HuH-7 (cell line): ENCODE results near the gene TRABD.
"Not testable (repeated sequence)": the region's sequence is repeated elsewhere in the genome, so short reads cannot be mapped to it uniquely, and the experiment has no call there.

Source experiments
- DNase-seq: peaks from one replicate; pipeline ENCODE4 v3.0.0; 2011; ENCODE audit warnings: low spot score

Gene TRABD

DNA sequence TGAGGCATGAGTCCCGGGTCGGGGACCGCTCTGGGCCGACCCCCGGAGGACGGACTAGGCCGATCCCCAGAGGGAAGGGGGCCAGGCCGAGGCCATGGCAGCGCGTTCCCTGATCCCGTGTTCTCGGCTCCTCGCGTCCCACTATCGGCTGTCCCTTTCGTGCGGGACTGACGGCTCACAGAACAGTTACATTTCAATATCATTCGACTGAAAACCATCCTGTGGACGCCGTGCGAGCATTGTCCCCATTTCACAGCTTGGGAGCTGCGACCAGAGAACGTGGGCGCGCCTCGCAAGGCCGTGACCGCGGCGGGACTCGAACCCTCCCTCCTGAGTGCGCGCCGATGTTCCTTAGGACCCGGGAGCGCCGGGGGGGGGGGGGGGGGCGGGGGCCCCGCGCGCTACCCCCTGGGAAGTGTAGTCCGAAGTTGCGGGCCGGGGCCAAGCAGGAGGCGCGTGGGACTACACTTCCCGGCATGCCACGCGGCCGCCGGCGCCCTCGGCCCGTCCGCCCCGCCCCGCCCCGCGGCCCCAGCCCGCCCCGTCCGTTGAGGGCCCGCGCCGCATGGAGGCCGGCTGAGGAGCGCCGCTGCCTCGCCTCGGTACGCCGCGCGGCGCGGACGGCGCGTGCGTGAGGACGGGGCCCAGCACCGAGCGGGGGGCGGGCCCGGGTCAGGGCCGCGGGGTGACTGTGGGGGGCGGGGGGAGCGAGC lies at the start of gene TRABD:
Gene TRABD, plus strand, starts transcription at position 539 of the 713 bp plus-strand sequence. CDS start 7,148 bp downstream, outside the sequence.
- DNase-seq, result peak; percentile 95

- no peak for DNase-seq
These were observed 49.1 kb upstream of the TRABD start for GRCh38 chr22:50136581-50137015.

DNA sequence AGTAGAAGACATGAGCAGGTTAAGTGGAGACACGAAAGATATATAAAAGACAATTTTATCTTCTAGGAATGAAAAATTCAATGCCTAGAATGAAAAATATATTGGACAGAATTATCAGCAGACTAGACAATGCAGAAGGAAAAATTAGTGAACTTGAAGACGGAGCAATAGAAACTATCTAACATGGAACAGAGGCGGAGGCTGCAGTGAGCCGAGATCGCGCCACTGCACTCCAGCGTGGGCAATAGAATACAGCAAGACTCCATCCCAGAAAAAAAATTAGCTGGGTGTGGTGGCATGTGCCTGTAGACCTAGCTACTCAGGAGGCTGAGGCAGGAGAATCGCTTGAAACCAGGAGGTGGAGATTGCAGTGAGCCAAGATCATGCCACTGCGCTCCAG lies 48.4 kb upstream of the TRABD start:
- DNase-seq, result not testable (repeated sequence)

- no peak for DNase-seq
These were observed 47.7 kb upstream of the TRABD start for GRCh38 chr22:50138041-50138440.

DNA sequence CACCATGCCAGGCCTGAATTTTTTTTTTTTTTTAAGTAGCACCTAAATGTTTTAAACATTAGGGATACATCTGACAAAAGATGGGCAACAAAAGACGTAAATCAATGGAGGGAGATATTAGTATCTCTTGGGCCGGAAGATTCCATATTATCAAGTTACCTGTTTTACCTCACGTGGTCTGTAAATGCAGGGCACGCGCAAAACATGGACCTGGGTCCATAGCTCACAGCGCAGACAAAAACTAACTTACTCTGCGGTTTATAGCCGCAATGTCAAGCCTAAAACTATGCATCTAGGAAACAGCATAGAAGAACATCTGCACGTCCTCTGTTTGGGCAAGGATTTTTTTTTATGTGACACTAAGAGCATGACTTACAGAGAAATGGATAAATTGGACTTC lies 46.7 kb upstream of the TRABD start:
- DNase-seq, result no peak

DNA sequence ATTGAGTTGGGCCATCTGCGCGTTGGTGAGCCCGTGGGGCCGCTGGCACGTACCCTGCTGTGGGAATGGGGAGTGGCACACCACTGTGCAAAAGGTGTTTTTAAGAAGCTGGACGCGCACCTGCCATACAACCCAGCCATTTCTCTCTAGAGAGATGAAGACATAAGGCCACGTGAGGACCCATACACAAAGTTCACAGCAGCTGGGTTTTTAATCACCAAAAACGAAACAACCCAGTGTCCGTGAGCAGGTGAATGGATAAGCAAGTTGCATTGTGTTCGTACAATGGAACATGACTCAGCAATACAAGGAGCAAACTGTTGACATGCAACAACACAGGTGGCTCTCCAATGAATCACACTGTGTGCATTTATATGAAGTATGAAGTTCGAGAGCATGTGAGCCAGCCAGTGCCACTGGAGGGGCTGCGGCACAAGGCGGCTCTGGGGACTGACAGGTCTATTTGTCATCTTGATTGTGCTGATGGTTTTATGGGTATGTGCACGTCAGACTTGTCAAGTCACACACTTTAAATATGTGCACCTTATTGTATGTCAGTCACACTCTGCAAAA lies 45.8 kb upstream of the TRABD start:
- DNase-seq, result no peak

- DNase-seq, result no peak
These were observed 45.1 kb upstream of the TRABD start for GRCh38 chr22:50140615-50141014.

DNA sequence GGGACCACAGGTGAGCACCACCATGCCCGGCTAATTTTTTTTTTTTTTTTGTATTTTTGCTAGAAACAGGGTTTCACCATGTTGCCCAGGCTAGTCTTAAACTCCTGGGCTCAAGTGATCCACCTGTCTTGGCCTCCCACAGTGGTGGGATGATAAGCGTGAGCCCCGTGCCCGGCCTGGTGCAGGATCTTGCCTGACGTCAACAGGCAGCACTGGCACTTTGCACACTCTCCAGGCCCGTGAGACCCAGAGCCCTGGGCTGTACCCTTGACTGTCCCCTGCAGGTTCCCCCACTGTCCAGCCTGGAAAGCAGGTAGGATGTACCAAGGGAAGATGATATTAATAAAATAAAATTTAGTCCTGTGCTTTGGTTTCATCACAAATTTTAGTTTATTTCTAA lies 44.3 kb upstream of the TRABD start:
- DNase-seq, result no peak

DNA sequence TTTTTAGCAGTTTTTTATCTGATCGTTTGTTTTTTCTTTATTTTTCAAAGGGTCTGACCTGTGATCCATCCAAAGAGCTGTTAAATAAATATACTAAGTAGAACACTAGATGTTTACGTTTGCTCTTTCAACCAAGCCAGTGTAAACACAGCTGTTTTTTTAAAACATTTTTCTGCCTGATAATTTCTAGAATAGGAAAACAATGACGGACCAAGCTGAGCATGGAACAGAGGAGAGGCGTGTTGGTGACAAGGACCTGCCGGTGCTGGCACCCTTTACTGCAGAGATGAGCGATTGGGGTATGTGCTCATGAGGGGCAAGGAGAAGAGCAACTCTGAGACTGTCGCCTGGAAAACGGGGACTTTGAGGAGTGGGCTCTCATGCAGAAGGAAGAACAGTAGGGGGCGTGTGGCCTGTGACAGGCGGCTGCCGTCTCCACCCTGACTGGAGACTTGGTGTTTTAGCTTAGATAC lies 43.8 kb upstream of the TRABD start:
- no peak for DNase-seq

DNA sequence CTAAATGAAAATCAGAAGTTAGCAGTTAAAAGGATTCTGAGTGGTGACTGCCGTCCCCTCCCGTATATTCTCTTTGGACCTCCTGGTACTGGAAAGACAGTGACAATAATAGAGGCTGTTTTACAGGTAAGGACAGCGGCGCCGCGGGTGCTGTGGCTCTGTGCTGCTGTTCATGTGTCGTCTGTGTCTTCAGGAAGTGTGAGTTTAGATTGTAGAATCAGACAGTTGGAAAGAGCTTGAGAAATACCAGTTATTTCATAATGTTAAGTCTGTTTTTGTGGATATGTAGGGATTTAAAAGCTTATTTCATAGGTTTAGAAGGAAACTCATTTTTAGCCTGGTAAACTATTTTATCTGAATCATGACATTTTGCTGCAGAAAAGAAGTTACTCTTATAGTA lies 42.6 kb upstream of the TRABD start:
- no peak for DNase-seq

GRCh38 chr22:50144005-50144614 lies 41.6 kb upstream of the TRABD start:
- no peak for DNase-seq

- peak; percentile 45 for DNase-seq
These were observed 39.8 kb upstream of the TRABD start for GRCh38 chr22:50145721-50146438.

DNA sequence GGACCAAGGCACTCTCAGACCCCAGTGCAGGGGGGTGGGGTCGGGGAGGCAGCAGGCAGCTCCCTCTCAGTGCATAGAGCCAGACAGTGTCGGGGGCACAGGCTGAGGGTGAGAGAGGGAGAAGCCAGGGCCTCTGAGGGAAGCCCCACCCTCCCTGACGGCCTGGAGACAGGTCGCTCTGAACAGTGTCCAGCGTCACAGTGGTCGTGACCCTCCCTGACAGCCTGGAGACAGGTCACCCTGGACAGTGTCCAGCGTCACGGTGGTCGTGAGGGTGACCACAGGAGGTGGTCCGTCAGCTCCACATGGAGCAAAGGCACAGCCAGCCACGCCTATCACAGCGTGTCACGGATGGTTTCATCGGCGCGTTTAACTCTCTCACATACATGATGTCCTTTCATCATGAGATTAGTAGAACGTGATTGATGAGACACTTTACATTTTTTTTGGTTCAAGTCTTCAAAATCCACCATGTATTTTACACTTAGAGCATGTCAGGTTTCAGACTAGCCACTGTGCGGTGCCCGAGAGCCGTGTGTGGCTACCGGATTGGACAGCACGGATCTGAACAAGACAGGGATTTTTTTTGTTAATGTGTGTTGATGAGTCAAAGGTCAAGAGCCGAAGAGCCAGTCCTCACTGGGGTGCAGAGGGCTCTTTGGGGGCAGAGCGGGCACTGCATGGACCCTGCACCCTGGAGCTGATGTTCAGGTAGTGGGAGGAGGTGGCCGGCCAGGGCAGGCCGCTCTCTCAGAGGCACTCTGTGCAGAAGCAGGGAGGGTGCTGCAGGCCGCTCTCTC lies 39.1 kb upstream of the TRABD start:
- peak; percentile 90 for DNase-seq

DNA sequence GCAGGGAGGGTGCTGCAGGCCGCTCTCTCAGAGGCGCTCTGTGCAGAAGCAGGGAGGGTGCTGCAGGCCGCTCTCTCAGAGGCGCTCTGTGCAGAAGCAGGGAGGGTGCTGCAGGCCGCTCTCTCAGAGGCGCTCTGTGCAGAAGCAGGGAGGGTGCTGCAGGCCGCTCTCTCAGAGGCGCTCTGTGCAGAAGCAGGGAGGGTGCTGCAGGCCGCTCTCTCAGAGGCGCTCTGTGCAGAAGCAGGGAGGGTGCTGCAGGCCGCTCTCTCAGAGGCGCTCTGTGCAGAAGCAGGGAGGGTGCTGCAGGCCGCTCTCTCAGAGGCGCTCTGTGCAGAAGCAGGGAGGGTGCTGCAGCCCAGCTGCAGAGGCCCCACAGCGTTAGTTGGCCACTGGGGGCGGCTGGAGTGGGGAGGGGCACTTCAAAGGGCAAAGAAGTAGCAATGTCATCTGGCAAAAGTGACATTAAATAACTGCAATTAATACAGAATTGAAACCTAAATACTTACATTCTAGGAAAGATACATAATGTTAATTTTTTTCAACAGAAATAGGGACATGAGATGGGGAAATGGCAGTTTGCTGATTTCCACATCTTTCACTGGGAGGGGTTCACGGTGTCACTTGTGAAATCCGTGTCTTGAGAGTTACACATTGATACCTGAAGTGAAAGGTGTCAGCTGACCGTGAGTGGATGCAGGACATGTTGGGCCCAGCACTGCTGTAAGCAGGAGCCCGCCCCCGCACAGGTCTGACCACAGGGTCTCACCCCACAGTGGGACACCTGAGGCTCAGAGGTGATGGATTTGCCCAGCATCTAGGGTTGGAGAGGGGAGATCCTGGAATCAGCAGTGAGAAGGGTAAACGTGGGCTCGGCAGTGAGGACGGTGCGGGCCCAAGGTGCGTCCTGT lies 38.2 kb upstream of the TRABD start:
- DNase-seq, result not testable (repeated sequence)

- DNase-seq, result no peak
These were observed 37.6 kb upstream of the TRABD start for GRCh38 chr22:50148166-50148500.

- peak; percentile 95 for DNase-seq
These were observed 36.6 kb upstream of the TRABD start for GRCh38 chr22:50148991-50149721.

DNA sequence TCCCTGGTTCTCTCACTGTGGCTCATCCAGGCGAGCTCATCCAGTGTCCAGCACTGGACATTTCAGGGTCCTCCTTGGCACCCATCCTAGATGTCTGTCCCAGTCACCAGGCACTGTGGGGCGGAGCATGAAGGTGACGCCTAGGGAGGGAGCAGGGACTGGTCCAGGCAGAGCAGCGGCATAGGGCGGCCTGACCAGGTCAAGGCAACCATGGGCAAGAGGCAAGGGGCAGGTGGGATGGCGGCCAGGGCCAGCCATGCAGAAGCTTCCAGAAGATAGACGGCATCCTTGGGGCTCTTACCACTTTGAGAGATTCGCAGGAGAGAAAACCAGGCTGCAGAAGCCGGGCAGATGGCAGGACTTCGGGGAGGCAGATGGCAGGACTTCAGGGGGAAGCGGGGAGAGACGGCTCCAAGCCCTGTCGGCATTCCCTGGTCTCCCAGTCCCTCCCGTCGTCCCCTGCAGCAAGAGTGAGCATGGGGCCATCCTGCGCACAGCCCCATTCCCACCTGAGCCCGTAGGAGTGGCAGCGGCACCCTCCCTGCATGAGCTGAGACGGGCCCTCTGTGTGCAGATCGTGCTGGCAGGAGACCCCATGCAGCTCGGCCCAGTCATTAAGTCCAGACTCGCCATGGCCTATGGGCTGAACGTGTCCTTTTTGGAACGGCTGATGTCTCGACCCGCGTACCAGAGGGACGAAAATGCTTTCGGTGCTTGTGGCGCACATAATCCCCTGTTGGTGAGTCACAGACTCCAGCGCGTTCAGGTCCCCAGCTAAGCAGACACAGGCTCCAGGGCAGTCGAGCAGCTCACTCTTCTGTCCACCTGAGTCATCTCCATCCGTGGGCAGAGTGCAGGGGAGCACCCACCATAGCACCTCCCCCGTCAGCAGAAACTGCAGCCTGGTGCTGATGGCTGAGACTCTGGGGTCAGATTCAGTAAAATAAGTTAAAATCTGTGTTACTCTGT lies 35.3 kb upstream of the TRABD start:
- no peak for DNase-seq

DNA sequence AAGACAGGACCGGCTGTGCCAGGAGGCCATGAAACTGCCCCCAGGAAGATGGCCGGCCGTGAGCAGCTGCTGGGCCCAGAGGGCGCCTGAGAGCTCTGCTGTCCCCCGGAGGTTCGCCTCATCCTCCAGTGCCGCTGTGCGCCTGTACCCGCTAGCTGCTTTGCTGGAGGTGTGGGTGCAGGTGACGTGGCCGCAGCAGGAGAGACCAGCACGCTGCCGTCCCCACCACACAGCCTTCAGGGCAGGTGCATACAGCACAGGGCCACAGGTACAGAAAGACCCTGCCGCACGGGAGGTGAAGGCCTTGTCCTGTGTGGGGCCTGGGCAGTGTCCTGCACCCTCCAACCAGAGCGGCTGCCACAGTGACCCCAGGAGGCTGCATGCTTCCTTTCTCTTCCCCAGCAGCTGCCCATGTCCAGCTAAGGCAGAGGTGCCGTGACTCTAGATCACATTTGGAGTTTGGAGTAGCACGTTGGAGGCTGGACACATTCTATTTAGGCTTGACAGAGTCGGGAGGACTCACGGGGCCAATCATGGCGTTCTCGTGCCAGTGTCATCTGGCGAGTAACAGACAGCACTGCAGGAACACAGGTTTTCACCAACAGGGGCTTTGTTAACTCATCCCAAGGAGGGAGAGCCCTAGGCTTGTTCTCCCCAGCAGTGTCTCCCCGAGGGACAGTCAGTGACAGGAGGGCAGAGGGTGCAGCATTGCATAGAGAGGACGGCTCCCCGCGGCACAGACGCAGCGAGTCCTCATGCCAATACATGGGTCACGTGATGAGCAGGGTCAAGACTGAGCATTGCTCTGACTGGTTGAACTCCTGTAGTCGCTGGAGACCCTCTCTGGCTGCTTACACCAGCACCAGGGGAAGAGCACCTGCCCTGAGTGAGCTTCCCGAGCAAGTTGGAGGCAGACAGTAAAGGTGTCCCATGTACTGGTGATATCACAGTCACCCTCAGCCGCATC lies 33.9 kb upstream of the TRABD start:
- DNase-seq, result no peak
